ENCODE results near the gene NDUFA5.
"Not testable (repeated sequence)": the region's sequence is repeated elsewhere in the genome, so short reads cannot be mapped to it uniquely, and the experiment has no call there.

NDUFA5 gene

DNA sequence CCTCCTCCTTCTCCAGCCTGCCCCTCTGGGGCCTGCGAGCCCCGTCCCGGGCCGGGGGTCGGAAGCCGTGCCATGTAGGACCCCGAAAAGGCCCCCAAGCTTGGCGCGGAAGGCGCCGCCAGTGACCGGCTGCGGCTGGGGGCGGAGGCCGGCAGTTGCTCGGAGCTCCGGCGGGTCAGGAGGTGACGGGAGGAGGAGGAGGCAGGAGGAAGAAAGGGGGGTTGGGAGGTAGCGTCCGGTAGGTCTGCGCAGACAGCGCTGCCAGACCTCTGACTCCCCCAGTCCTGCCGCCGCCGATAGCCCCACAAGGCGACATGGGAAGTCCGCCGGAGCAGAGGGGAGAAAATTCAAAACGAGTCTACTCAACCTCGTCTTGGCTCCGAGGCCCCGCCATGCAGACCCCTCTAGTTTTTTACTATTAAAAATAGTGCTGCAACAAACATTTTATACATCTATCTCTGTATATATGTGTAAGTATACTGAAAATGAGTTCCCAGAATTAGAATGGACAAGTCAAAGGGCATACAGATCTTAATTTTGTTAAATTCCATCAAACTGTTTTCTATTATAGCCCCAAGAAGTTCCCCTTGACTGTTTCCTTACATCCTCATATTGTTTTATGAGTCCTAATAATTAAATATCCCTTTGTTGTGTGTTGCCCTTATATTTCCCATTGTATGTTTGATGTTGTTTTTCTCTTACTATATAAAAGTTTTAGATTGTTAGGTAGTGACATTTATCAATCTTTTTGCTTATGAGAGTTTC lies 24.6 kb downstream of the NDUFA5 start:
- TF ChIP-seq GLIS2 (tag by site-specific recombination; IDR thresholded peaks at IDR 0.05): 0 out of 2 replicates have a peak, but pooled peaks have one; percentile 31
- H3K36me3 ChIP-seq (ENCODE audit: control insufficient read depth in 2 of 2, insufficient read depth in 1 of 2, low read length in 2 of 2); POLR2A ChIA-PET; H3K4me1 ChIP-seq (ENCODE audit: control insufficient read depth, insufficient read depth, low read length); H3K27ac ChIP-seq (ENCODE audit: extremely low read depth, low read depth, low read length); H3K9me3 ChIP-seq (ENCODE audit: control insufficient read depth, insufficient read depth, low read depth, low read length): not testable (repeated sequence)
- H3K4me3 ChIP-seq (ENCODE audit: low read depth, low read length): peak overlapping the region; percentile 28
- CTCF ChIA-PET: interaction anchor here (3.0 kb wide), 1 partner anchor 38 kb away, joined by 17 read pairs; no protein-coding TSS in a partner anchor

- POLR2A ChIA-PET; H3K27ac ChIP-seq (ENCODE audit: extremely low read depth, low read depth, low read length); CTCF ChIA-PET; H3K36me3 ChIP-seq (ENCODE audit: control insufficient read depth in 2 of 2, insufficient read depth in 1 of 2, low read length in 2 of 2); H3K4me3 ChIP-seq (ENCODE audit: low read depth, low read length); H3K4me1 ChIP-seq (ENCODE audit: control insufficient read depth, insufficient read depth, low read length); H3K9me3 ChIP-seq (ENCODE audit: control insufficient read depth, insufficient read depth, low read depth, low read length): not testable (repeated sequence)
- peak; percentile 57; the same call in 1 of the 2 replicates for TF ChIP-seq ZNF335 (tag by site-specific recombination; conservative IDR thresholded peaks at IDR 0.05)
Measured at GRCh38 chr7:123532343-123532742, 25.3 kb downstream of the NDUFA5 start.

DNA sequence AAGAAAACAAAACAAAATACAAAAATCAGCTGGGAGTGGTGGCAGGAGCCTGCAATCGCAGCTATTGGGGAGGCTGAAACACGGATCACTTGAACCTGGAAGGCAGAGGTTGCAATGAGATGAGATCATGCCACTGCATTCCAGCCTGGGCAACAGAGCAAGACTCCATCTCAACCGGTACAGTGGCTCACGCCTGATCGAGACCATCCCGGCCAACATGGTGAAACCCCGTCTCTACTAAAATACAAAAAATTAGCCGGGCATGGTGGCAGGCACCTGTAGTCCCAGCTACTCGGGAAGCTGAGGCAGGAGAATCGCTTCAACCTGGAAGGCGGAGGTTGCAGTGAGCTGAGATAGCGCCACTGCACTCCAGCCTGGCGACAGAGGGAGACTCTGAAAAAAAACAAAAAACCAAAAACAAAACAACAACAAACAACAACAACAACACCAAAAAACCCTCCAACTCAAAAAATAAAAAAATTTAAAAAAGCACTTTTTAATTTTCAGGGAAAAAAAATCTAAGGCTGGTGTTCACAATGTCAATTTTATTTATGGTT lies 27.5 kb downstream of the NDUFA5 start:
- H3K4me1 ChIP-seq (ENCODE audit: control insufficient read depth, insufficient read depth, low read length); H3K4me3 ChIP-seq (ENCODE audit: low read depth, low read length); H3K9me3 ChIP-seq (ENCODE audit: control insufficient read depth, insufficient read depth, low read depth, low read length); H3K36me3 ChIP-seq (ENCODE audit: control insufficient read depth in 2 of 2, insufficient read depth in 1 of 2, low read length in 2 of 2); H3K27ac ChIP-seq (ENCODE audit: extremely low read depth, low read depth, low read length); POLR2A ChIA-PET: not testable (repeated sequence)
- CTCF ChIA-PET: interaction anchor here (0.7 kb wide), 1 partner anchor 36 kb away, joined by 3 read pairs; no protein-coding TSS in a partner anchor

DNA sequence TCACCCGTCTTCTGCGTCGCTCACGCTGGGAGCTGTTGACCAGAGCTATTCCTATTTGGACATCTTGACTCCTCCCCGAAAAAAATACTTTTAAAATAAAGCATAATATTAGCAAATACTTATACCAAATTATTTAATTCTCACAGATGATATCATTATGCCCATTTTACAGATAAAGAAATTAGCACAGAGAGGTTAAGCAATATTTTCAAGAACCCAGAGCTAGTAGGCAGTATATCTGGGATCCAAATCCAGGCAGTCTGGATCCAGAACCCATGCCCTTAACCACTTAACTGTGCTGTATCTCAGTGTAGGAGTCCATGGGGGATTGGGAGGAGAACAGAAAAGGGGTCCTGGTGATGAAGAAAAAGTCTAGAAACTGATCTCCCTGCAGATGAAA lies 29.4 kb downstream of the NDUFA5 start:
- POLR2A ChIA-PET: no interaction called here
- Histone ChIP-seq H3K4me3 (ENCODE audit: low read depth, low read length) (no peak overlapping the region), H3K4me1 (ENCODE audit: control insufficient read depth, insufficient read depth, low read length) (no peaks in the 10 kb centered on the region), H3K9me3 (ENCODE audit: control insufficient read depth, insufficient read depth, low read depth, low read length) (no peaks in the 10 kb centered on the region), H3K36me3 (ENCODE audit: control insufficient read depth in 2 of 2, insufficient read depth in 1 of 2, low read length in 2 of 2) (no peaks in the 10 kb centered on the region), H3K27ac (ENCODE audit: extremely low read depth, low read depth, low read length) (no peak overlapping the region)
- CTCF ChIA-PET: interaction anchor here (1.5 kb wide), 1 partner anchor 34 kb away, joined by 3 read pairs; no protein-coding TSS in a partner anchor
- peak; percentile 77 for TF ChIP-seq ZBTB17 (tag by site-specific recombination; IDR thresholded peaks at IDR 0.05)
- peak; percentile 79 for TF ChIP-seq ZNF335 (tag by site-specific recombination; conservative IDR thresholded peaks at IDR 0.05)
- TF ChIP-seq KLF7 (tag by site-specific recombination; IDR thresholded peaks at IDR 0.05; ENCODE audit: borderline replicate concordance): no peak
- TF ChIP-seq ZNF768 (tag by site-specific recombination; IDR thresholded peaks at IDR 0.05): peak; percentile 77; the same call in 1 of the 2 replicates
- no peak for TF ChIP-seq ZNF521 (tag by site-specific recombination; IDR thresholded peaks at IDR 0.05)
- TF ChIP-seq ZNF513 (tag by site-specific recombination; IDR thresholded peaks at IDR 0.05): 0 out of 2 replicates have a peak, but pooled peaks have one; percentile 9

DNA sequence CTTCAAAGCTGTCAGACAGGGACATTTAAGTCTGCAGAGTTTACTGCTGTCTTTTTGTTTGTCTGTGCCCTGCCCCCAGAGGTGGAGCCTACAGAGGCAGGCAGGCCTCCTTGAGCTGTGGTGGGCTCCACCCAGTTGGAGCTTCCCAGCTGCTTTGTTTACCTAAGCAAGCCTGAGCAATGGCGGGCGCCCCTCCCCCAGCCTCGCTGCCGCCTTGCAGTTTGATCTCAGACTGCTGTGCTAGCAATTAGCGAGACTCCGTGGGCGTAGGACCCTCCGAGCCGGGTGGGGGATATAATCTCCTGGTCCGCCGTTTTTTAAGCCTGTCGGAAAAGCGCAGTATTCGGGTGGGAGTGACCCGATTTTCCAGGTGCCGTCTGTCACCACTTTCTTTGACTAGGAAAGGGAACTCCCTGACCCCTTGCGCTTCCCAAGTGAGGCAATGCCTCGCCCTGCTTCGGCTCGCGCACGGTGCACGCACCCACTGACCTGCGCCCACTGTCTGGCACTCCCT lies 29.8 kb downstream of the NDUFA5 start:
- H3K27ac ChIP-seq (ENCODE audit: extremely low read depth, low read depth, low read length); H3K4me3 ChIP-seq (ENCODE audit: low read depth, low read length); POLR2A ChIA-PET; H3K9me3 ChIP-seq (ENCODE audit: control insufficient read depth, insufficient read depth, low read depth, low read length); H3K36me3 ChIP-seq (ENCODE audit: control insufficient read depth in 2 of 2, insufficient read depth in 1 of 2, low read length in 2 of 2); H3K4me1 ChIP-seq (ENCODE audit: control insufficient read depth, insufficient read depth, low read length): not testable (repeated sequence)
- CTCF ChIA-PET: interaction anchor here (1.5 kb wide), 1 partner anchor 34 kb away, joined by 3 read pairs; no protein-coding TSS in a partner anchor
- TF ChIP-seq SP2 (tag by site-specific recombination; IDR thresholded peaks at IDR 0.05) (0 out of 2 replicates have a peak, but pooled peaks have one; percentile 23), ZNF394 (tag by site-specific recombination; IDR thresholded peaks at IDR 0.05; ENCODE audit: borderline replicate concordance) (peak; percentile 60; the same call in 1 of the 2 replicates), IKZF3 (tag by site-specific recombination; IDR thresholded peaks at IDR 0.05) (peak; percentile 93), ZNF843 (tag by site-specific recombination; IDR thresholded peaks at IDR 0.05) (0 out of 2 replicates have a peak, but pooled peaks have one; percentile 50), GLIS2 (tag by site-specific recombination; IDR thresholded peaks at IDR 0.05) (peak; percentile 65), PATZ1 (tag by site-specific recombination; IDR thresholded peaks at IDR 0.05) (peak; percentile 29; the same call in 1 of the 2 replicates), ZNF2 (tag by site-specific recombination; IDR thresholded peaks at IDR 0.05) (0 out of 2 replicates have a peak, but pooled peaks have one; percentile 19), ZFP37 (tag by site-specific recombination; IDR thresholded peaks at IDR 0.05) (peak; percentile 69), YY1 (tag by site-specific recombination; IDR thresholded peaks at IDR 0.05) (peak; percentile 78)
- TF ChIP-seq, protein P1, sequence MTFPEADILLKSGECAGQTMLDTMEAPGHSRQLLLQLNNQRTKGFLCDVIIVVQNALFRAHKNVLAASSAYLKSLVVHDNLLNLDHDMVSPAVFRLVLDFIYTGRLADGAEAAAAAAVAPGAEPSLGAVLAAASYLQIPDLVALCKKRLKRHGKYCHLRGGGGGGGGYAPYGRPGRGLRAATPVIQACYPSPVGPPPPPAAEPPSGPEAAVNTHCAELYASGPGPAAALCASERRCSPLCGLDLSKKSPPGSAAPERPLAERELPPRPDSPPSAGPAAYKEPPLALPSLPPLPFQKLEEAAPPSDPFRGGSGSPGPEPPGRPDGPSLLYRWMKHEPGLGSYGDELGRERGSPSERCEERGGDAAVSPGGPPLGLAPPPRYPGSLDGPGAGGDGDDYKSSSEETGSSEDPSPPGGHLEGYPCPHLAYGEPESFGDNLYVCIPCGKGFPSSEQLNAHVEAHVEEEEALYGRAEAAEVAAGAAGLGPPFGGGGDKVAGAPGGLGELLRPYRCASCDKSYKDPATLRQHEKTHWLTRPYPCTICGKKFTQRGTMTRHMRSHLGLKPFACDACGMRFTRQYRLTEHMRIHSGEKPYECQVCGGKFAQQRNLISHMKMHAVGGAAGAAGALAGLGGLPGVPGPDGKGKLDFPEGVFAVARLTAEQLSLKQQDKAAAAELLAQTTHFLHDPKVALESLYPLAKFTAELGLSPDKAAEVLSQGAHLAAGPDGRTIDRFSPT (tag by site-specific recombination; IDR thresholded peaks at IDR 0.05): peak; percentile 65

Data from HEK293 (cell line).